Astrocyte (in vitro differentiated cells and primary cell): ENCODE results near the gene ANKRD23. TPM values are rescaled to one million over a fixed set of nuclear protein-coding genes. Genes with fewer than 3 reads are reported as not detected.
A peak's percentile ranks its signal among the peaks of the same experiment; 100 is the strongest.

ENCODE experiments used
- DNase-seq: peaks from one replicate; pipeline ENCODE4 v3.0.0-alpha.2; 2010; ENCODE audit warnings: low read depth
- FAIRE-seq: peaks from 2 replicates; lab custom pipeline; 2011; peaks lifted over from hg19 to GRCh38; lab: Jason Lieb, UNC
- H2AFZ ChIP-seq: 2 replicates; pipeline ENCODE4 v1.6.0; 2012; ENCODE audit warnings: low read depth, low read length, inconsistent platforms
- H3K27ac ChIP-seq: 2 replicates; pipeline ENCODE4 v1.5.1; 2011; ENCODE audit warnings: low read depth, low read length, inconsistent platforms
- H3K27me3 ChIP-seq: 2 replicates; pipeline ENCODE4 v1.6.0; 2011; ENCODE audit warnings: low read length, inconsistent platforms; ENCODE audit not compliant: insufficient read depth
- H3K36me3 ChIP-seq: 2 replicates; pipeline ENCODE4 v1.5.1; 2011; ENCODE audit warnings: low read length, inconsistent platforms; ENCODE audit not compliant: insufficient read depth
- H3K4me1 ChIP-seq: 2 replicates; pipeline ENCODE4 v1.5.1; 2011; ENCODE audit warnings: low read length, inconsistent platforms; ENCODE audit not compliant: insufficient read depth
- H3K4me2 ChIP-seq: 2 replicates; pipeline ENCODE4 v1.6.0; 2012; ENCODE audit warnings: low read length, inconsistent platforms
- H3K4me3 ChIP-seq: 2 replicates; pipeline ENCODE4 v1.5.1; 2011; ENCODE audit warnings: low read depth, mild to moderate bottlenecking, low read length, inconsistent platforms; ENCODE audit not compliant: insufficient read depth
- H3K79me2 ChIP-seq: 2 replicates; pipeline ENCODE4 v1.6.0; 2012; ENCODE audit warnings: mild to moderate bottlenecking, low read length, inconsistent platforms; ENCODE audit not compliant: insufficient read depth
- H3K9ac ChIP-seq: 2 replicates; pipeline ENCODE4 v1.6.0; 2012; ENCODE audit warnings: mild to moderate bottlenecking, low read length, inconsistent platforms
- H3K9me3 ChIP-seq: 2 replicates; pipeline ENCODE4 v1.5.1; 2012; ENCODE audit warnings: low read depth, mild to moderate bottlenecking, low read length, inconsistent platforms; ENCODE audit not compliant: insufficient read depth
- H4K20me1 ChIP-seq: 2 replicates; pipeline ENCODE4 v1.6.0; 2012; ENCODE audit warnings: low read length, inconsistent platforms; ENCODE audit not compliant: insufficient read depth
- H3K27ac Mint-ChIP-seq: one replicate; pipeline ENCODE4 v1.8.0; 2021; ENCODE audit warnings: mild to moderate bottlenecking, mixed read lengths; ENCODE audit not compliant: unreplicated experiment
- H3K27me3 Mint-ChIP-seq: one replicate; pipeline ENCODE4 v1.8.0; 2021; ENCODE audit warnings: low read depth, mixed read lengths; ENCODE audit not compliant: unreplicated experiment
- H3K36me3 Mint-ChIP-seq: one replicate; pipeline ENCODE4 v1.8.0; 2021; ENCODE audit warnings: low read depth, mixed read lengths; ENCODE audit not compliant: unreplicated experiment
- H3K4me1 Mint-ChIP-seq: one replicate; pipeline ENCODE4 v1.8.0; 2021; ENCODE audit warnings: low read depth, mixed read lengths; ENCODE audit not compliant: unreplicated experiment
- H3K4me3 Mint-ChIP-seq: one replicate; pipeline ENCODE4 v1.8.0; 2021; ENCODE audit warnings: mild to moderate bottlenecking, moderate library complexity, mixed read lengths; ENCODE audit not compliant: unreplicated experiment
- H3K9me3 Mint-ChIP-seq: one replicate; pipeline ENCODE4 v1.8.0; 2021; ENCODE audit warnings: mild to moderate bottlenecking, mixed read lengths; ENCODE audit not compliant: unreplicated experiment
- EZH2 ChIP-seq: IDR thresholded peaks from 2 replicates; pipeline ENCODE4 v1.6.1; 2012; ENCODE audit warnings: mild to moderate bottlenecking, low read length, inconsistent platforms; ENCODE audit not compliant: insufficient read depth
- total RNA-seq: library from RNA; stranded (reverse); gene quantifications from 2 replicates; pipeline ENCODE4 v1.2.1, GENCODE V29; 2021
- TF ChIP-seq, protein P1 (sequence below): IDR thresholded peaks from 2 replicates; pipeline ENCODE4 v1.5.1; 2011; ENCODE audit warnings: low read depth, mild to moderate bottlenecking, inconsistent platforms, low read length, moderate library complexity; ENCODE audit not compliant: insufficient read depth

ANKRD23 gene
- total RNA-seq, 1 donor from 2014 or later, result 2.5 TPM

DNA sequence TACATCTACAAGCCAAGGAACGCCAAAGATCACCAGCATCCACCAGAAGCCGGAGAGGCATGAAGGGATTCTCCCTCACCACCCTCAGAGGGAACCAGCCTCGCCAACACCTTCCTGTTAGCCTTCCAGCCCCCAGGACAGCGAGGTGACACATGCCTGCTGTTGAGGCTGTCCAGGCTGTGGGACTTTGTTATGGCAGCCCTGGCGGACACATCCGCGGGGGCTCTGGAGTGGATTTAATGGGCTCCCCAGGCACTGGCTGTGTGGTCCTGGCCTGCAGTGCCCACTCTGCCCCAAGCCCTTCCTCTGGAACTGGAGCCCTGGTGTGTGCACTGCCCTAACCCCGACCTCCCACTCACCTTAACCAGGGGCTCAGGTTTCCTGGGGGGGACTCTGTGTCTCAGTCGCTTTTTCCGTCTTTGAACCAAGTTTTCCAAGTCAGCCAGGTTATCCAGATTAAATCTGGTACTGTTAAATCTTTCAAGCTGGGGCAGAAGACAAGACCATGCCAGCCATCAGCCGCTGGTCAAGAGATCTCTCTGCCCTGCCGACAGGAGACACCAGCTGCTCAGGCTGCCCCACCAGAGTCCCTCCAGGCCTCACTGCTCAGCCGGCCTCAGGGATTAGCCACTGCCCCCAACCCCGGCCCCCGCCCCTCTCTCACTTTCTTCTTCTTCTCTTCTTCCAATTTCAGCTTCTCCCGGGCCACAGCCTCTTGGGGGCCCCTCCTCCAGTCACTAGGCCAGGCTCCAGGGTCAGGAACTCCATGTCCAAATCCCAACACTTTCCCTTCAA is 1.9 kb downstream of the ANKRD23 start:
- Histone ChIP-seq H3K9ac (no peak overlapping the region), H4K20me1 (no peaks in the 10 kb centered on the region), H3K79me2 (no peaks in the 10 kb centered on the region), H3K9me3 (no peaks in the 10 kb centered on the region), H3K4me2 (no peak overlapping the region), H3K4me1 (peaks cover 5% of the 10 kb centered on the region), H2AFZ (no peak overlapping the region), H3K27ac (no peak overlapping the region), H3K27me3 (no peaks in the 10 kb centered on the region), H3K36me3 (no peaks in the 10 kb centered on the region), H3K4me3 (no peak overlapping the region)
- no peaks in the 10 kb centered on the region for H3K9me3 Mint-ChIP-seq
- no peak overlapping the region for H3K4me3 Mint-ChIP-seq
- FAIRE-seq, result no peak
- H3K4me1 Mint-ChIP-seq, result no peaks in the 10 kb centered on the region
- no peak for DNase-seq
- H3K27me3 Mint-ChIP-seq, result no peaks in the 10 kb centered on the region
- TF ChIP-seq EZH2, result no peak
- TF ChIP-seq, protein P1, sequence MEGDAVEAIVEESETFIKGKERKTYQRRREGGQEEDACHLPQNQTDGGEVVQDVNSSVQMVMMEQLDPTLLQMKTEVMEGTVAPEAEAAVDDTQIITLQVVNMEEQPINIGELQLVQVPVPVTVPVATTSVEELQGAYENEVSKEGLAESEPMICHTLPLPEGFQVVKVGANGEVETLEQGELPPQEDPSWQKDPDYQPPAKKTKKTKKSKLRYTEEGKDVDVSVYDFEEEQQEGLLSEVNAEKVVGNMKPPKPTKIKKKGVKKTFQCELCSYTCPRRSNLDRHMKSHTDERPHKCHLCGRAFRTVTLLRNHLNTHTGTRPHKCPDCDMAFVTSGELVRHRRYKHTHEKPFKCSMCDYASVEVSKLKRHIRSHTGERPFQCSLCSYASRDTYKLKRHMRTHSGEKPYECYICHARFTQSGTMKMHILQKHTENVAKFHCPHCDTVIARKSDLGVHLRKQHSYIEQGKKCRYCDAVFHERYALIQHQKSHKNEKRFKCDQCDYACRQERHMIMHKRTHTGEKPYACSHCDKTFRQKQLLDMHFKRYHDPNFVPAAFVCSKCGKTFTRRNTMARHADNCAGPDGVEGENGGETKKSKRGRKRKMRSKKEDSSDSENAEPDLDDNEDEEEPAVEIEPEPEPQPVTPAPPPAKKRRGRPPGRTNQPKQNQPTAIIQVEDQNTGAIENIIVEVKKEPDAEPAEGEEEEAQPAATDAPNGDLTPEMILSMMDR, result no peak
- H3K36me3 Mint-ChIP-seq, result peaks cover 16% of the 10 kb centered on the region
- H3K27ac Mint-ChIP-seq, result no peak overlapping the region

DNA sequence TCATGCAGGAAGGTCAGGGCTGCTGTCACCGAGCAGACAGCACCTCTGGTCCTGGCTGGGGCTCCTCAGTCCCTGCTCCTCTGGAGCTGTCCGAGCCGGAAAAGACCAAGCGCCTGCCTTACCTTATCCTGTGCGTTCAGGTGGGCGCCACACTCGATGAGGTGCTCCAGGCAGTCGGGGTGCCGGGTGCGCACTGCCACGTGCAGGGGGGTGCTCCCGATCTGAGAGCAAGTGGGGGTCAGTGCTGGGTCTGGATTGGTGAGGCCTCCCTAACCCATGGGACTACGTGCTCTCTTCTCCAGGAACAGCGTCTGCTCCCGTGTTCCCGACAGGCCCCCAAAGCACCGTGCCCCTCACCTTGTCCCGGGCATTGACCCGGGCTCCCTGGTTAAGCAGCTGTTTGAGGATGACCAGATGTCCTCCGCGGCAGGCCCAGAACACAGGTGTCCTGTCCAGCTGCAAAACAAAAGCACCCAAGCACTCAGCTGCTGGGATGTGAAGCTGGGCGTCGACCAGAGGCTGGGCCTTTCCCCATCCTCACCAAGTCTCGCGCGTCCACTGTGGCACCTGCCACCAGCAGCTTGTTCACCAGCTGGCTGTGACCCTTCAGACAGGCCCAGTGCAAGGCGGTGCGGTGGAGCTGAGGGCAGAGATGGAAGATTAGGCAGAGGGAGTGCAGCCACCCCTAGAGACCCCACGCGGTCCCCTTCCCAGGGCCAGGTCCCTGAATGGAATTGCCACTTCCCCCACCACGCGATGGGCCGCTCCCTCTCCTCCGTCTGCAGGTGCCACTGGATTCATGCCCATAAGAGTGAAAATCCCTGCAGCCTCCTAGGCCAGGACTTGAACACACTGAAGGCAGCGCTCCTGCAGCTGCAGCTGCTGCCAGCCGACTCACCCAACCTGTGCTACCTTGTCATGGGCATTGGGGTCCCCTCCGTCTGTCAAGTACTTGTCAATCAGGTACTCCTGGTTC is 3.7 kb downstream of the ANKRD23 start:
- Histone ChIP-seq H3K9me3 (no peaks in the 10 kb centered on the region), H3K27me3 (no peaks in the 10 kb centered on the region), H2AFZ (no peak overlapping the region), H3K79me2 (no peaks in the 10 kb centered on the region), H3K27ac (no peak overlapping the region), H3K4me1 (peaks cover 5% of the 10 kb centered on the region), H3K4me3 (no peak overlapping the region), H3K36me3 (no peaks in the 10 kb centered on the region), H3K9ac (no peak overlapping the region), H4K20me1 (no peaks in the 10 kb centered on the region), H3K4me2 (peak overlapping the region; percentile 5)
- Mint-ChIP-seq H3K27ac (no peak overlapping the region), H3K9me3 (no peaks in the 10 kb centered on the region), H3K36me3 (peaks cover 16% of the 10 kb centered on the region), H3K4me1 (no peaks in the 10 kb centered on the region), H3K27me3 (no peaks in the 10 kb centered on the region), H3K4me3 (no peak overlapping the region)
- no peak for DNase-seq
- no peak for FAIRE-seq
- TF ChIP-seq EZH2, result no peak
- TF ChIP-seq, protein P1, result no peak
